GM12892 (cell line): ENCODE measurements around the gene GHR.

ENCODE experiments used
- POLR2A ChIP-seq: IDR thresholded peaks from 2 replicates; pipeline ENCODE4 v1.6.1; 2011; ENCODE audit warnings: low read depth, low read length, control low read depth
- POLR2AphosphoS5 ChIP-seq: IDR thresholded peaks from 2 replicates; pipeline ENCODE4 v1.6.1; 2011; ENCODE audit warnings: low read depth, low read length, control low read depth
- TAF1 ChIP-seq: IDR thresholded peaks from 2 replicates; pipeline ENCODE4 v1.6.1; 2011; ENCODE audit warnings: low read depth, mild to moderate bottlenecking, control low read depth, low read length, borderline replicate concordance

- no peak for TF ChIP-seq POLR2A
- no peak for TF ChIP-seq POLR2AphosphoS5
- no peak for TF ChIP-seq TAF1
Measured at GRCh38 chr5:42648915-42649314, 225.7 kb downstream of the GHR start.
